Muscle of leg (tissue), 16 donors: ENCODE data around the gene GADD45GIP1. TPM values are rescaled to one million over a fixed set of nuclear protein-coding genes. Genes with fewer than 3 reads are reported as not detected.

Experiments
- DNase-seq: peaks from one replicate; pipeline ENCODE4 v3.0.0; 2013
- H3K27ac ChIP-seq: one replicate; pipeline ENCODE4 v1.5.1; 2013; ENCODE audit warnings: mild to moderate bottlenecking, low read length, control low read depth
- H3K27me3 ChIP-seq: one replicate; pipeline ENCODE4 v1.6.1; 2013; ENCODE audit warnings: low read length; ENCODE audit not compliant: control insufficient read depth, insufficient read depth
- H3K36me3 ChIP-seq: one replicate; pipeline ENCODE4 v1.6.1; 2013; ENCODE audit warnings: low read length; ENCODE audit not compliant: control insufficient read depth, insufficient read depth
- H3K4me1 ChIP-seq: one replicate; pipeline ENCODE4 v1.6.1; 2013; ENCODE audit warnings: low read length; ENCODE audit not compliant: control insufficient read depth, insufficient read depth
- H3K4me3 ChIP-seq: one replicate; pipeline ENCODE4 v1.5.1; 2013; ENCODE audit warnings: low read length, control low read depth
- H3K9me3 ChIP-seq: replicated peaks from 2 replicates; pipeline ENCODE4 v1.6.1; 2013; ENCODE audit warnings: low read depth, low read length; ENCODE audit not compliant: control insufficient read depth
- WGBS: methylation state at CpG from one replicate; pipeline ENCODE4 v1.1.5; 2013; ENCODE audit warnings: missing lambda C conversion rate; ENCODE audit not compliant: insufficient coverage; 5-methylcytosine and 5-hydroxymethylcytosine counted together
- long read RNA-seq, 11 donors: transcript quantifications; one replicate each; lab custom pipeline, GENCODE V29; 2026
- polyA plus RNA-seq, 8 donors: library from polyadenylated mRNA; unstranded; fragments of 120-200 nt; gene quantifications; one replicate each; pipeline versions ENCODE4 v1.2.1 to v1.2.3, GENCODE V29; 2013; ENCODE audit warnings: inconsistent platforms in 1 of 8, low replicate concordance in 1 of 8; ENCODE audit not compliant: insufficient read length in 8 of 8, insufficient read depth in 1 of 8
- total RNA-seq: library from RNA; stranded (reverse); fragments of 120-200 nt; gene quantifications from one replicate; pipeline ENCODE4 v1.2.4, GENCODE V29; 2013

GADD45GIP1 gene
- 24.4 TPM for total RNA-seq
- polyA plus RNA-seq = 10 to 100 TPM; 40.2 to 63.6 (median 49.2) TPM
- long read RNA-seq, donor 1, transcript GADD45GIP1-201 (2 exons, 1,782 nt) = major isoform, 39 of 136 reads
- long read RNA-seq, donor 1, partial matches to known transcripts = 45 of 136 reads
- long read RNA-seq, donor 1, other reads (novel, unspliced or antisense) = 52 of 136 reads
- long read RNA-seq, donor 2, transcript GADD45GIP1-201 (2 exons, 1,782 nt) = major isoform, 10 of 10 reads
- long read RNA-seq, donor 2, partial matches to known transcripts = 0 of 10 reads
- long read RNA-seq, donor 2, other reads (novel, unspliced or antisense) = 0 of 10 reads
- long read RNA-seq, donor 3, transcript GADD45GIP1-201 (2 exons, 1,782 nt) = major isoform, 86 of 314 reads
- long read RNA-seq, donor 3, partial matches to known transcripts = 68 of 314 reads
- long read RNA-seq, donor 3, other reads (novel, unspliced or antisense) = 160 of 314 reads
- long read RNA-seq, donor 4, transcript GADD45GIP1-201 (2 exons, 1,782 nt) = major isoform, 55 of 55 reads
- long read RNA-seq, donor 4, partial matches to known transcripts = 0 of 55 reads
- long read RNA-seq, donor 4, other reads (novel, unspliced or antisense) = 0 of 55 reads
- long read RNA-seq, donor 5, transcript GADD45GIP1-201 (2 exons, 1,782 nt) = major isoform, 164 of 164 reads
- long read RNA-seq, donor 5, partial matches to known transcripts = 0 of 164 reads
- long read RNA-seq, donor 5, other reads (novel, unspliced or antisense) = 0 of 164 reads
- long read RNA-seq, donor 6, transcript GADD45GIP1-201 (2 exons, 1,782 nt) = major isoform, 159 of 276 reads
- long read RNA-seq, donor 6, partial matches to known transcripts = 117 of 276 reads
- long read RNA-seq, donor 6, other reads (novel, unspliced or antisense) = 0 of 276 reads
- long read RNA-seq, donor 7, transcript GADD45GIP1-201 (2 exons, 1,782 nt) = major isoform, 107 of 107 reads
- long read RNA-seq, donor 7, partial matches to known transcripts = 0 of 107 reads
- long read RNA-seq, donor 7, other reads (novel, unspliced or antisense) = 0 of 107 reads
- long read RNA-seq, donor 8, transcript GADD45GIP1-201 (2 exons, 1,782 nt) = major isoform, 43 of 294 reads
- long read RNA-seq, donor 8, partial matches to known transcripts = 206 of 294 reads
- long read RNA-seq, donor 8, other reads (novel, unspliced or antisense) = 45 of 294 reads
- long read RNA-seq, donor 9, transcript GADD45GIP1-201 (2 exons, 1,782 nt) = major isoform, 58 of 58 reads
- long read RNA-seq, donor 9, partial matches to known transcripts = 0 of 58 reads
- long read RNA-seq, donor 9, other reads (novel, unspliced or antisense) = 0 of 58 reads
- long read RNA-seq, donor 10, transcript GADD45GIP1-201 (2 exons, 1,782 nt) = major isoform, 107 of 308 reads
- long read RNA-seq, donor 10, partial matches to known transcripts = 111 of 308 reads
- long read RNA-seq, donor 10, other reads (novel, unspliced or antisense) = 90 of 308 reads
- long read RNA-seq, donor 11, transcript GADD45GIP1-201 (2 exons, 1,782 nt) = major isoform, 59 of 59 reads
- long read RNA-seq, donor 11, partial matches to known transcripts = 0 of 59 reads
- long read RNA-seq, donor 11, other reads (novel, unspliced or antisense) = 0 of 59 reads

DNA sequence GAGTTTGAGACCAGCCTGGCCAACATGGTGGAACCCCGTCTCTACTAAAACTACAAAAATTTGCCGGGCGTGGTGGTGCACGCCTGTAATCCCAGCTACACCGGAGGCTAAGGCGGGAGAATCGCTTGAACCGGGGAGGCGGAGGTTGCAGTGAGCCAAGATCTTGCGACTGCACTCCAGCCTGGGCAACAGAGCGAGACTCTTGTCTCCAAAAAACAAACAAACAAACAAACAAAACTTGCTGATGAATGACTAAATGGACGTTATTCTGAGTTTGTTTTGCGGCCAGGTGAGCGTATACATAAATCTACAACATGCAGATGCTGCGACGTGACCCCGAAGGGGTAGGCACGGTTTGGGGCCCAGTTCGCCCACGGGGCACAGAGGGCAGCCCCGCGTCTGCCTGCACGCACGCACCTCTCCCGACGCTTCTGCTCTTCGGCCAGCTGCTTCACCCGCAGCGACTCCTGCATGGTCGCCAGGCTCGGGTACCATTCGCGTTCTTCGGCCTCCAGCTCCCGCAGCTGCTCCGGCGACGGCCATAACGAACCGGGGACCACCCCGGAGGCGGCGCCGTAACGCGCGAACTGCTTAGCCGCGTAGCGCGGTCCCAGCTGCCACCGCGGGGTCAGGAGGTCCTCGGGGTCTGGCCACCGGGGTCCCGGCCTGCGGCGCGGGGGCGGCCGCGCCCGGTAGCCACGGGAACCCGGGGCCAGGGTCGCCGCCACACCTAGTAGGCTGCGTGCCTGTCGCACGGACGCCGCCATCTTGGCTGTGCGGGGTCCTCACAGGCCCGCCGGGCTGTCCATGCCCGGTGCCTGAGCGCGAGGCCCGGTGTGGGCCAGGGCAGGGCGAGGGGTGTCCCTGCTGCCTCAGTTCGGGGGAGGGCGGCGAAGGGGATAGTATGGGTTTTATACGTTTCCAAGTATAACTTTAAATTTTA, at the start of gene GADD45GIP1:
GADD45GIP1 (minus strand) TSS at position 778 of the 943 bp plus-strand sequence; CDS start at position 767, 11 bp downstream.
- H3K27ac ChIP-seq = peak within 1 kb of the TSS; percentile 93
- H3K36me3 ChIP-seq = peaks cover 31% of the 10 kb centered on the region
- H3K4me3 ChIP-seq = peak within 1 kb of the TSS; percentile 67
- H3K27me3 ChIP-seq = no peaks in the 10 kb centered on the region
- H3K4me1 ChIP-seq = peaks cover 50% of the 10 kb centered on the region
- 3% methylated on average over 67 of the region's 84 CpGs for WGBS
- DNase-seq = peak; percentile 85
- no peaks in the 10 kb centered on the region for H3K9me3 ChIP-seq

DNA sequence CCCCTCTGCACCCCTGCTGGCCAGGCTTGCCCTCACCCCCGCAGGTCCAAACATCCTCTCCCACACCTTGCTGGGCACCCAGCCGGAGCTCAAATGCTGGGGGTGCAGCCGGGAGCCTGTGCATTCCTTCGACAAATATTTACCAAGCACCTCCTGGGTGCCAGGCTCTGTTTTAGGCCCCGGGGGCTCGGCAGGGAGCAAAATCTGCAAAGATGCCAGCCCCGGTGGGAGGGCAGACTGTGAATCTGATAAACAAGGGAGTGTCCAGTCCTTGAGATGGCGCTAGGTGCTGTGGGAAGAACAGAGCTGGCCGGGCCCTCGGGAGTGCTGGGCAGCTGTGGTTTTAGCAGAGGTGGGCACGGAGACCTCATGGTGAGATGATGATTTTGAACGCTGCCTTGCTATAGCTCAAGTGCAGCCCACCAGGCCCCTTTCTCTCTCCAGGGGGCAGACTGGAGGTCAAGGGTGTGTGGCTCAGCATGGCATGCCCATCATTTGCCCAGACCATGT, 48.9 kb upstream of the GADD45GIP1 start:
- no peak for DNase-seq
- Histone ChIP-seq H3K4me1 (peaks cover 95% of the 10 kb centered on the region), H3K36me3 (peaks cover 33% of the 10 kb centered on the region), H3K27ac (peak overlapping the region; percentile 89), H3K27me3 (peaks cover 36% of the 10 kb centered on the region), H3K4me3 (no peak overlapping the region), H3K9me3 (no peaks in the 10 kb centered on the region)
- 58% methylated on average over 9 of the region's 12 CpGs for WGBS

DNA sequence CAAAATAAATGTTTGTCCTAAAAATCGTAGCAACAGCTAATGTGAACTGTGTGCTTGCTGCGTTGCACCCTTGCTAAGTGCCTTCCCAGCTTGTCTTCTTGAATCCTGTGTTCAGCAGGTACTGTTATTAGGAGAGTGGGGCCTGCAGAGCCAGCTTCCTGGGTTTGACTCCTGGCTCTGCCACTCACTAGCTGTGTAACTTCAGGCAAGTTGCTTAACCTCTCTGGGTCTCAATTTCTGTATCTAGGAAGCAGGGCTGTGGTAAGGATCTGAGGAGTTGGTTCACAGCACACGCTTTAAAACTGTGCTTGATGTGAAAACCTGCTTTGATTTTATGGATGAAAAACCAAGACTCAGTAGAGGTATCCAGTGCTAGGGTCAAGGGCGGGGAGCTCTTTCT, 48.2 kb upstream of the GADD45GIP1 start:
- peaks cover 30% of the 10 kb centered on the region for H3K27me3 ChIP-seq
- H3K4me1 ChIP-seq = peaks cover 95% of the 10 kb centered on the region
- no peaks in the 10 kb centered on the region for H3K9me3 ChIP-seq
- no peak overlapping the region for H3K27ac ChIP-seq
- DNase-seq = no peak
- 68% methylated on average over 4 of the region's 4 CpGs for WGBS
- peaks cover 31% of the 10 kb centered on the region for H3K36me3 ChIP-seq
- no peak overlapping the region for H3K4me3 ChIP-seq

DNA sequence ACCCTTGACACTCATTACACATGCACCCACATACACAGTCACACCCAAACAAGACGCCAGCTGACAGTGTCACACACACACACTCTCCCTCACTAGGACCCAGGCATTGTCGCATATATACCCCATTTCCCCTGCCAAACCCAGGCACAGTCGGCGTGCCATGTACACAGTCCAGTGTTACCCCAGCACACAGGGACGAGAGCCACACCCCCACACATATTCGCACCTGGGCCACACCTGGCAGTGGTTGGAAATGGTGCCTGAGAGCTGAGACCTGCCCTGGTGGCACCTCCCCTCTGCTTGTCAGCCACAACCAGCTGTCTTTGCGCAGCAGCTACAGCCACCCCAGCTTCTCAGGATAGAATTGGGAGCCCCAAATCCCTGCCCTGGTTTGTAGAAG, 47.2 kb upstream of the GADD45GIP1 start:
- no peak for DNase-seq
- H3K27ac ChIP-seq = no peak overlapping the region
- H3K27me3 ChIP-seq = peaks cover 20% of the 10 kb centered on the region
- peaks cover 94% of the 10 kb centered on the region for H3K4me1 ChIP-seq
- WGBS = 85% methylated on average over 3 of the region's 7 CpGs
- H3K9me3 ChIP-seq = no peaks in the 10 kb centered on the region
- peaks cover 35% of the 10 kb centered on the region for H3K36me3 ChIP-seq
- no peak overlapping the region for H3K4me3 ChIP-seq

DNA sequence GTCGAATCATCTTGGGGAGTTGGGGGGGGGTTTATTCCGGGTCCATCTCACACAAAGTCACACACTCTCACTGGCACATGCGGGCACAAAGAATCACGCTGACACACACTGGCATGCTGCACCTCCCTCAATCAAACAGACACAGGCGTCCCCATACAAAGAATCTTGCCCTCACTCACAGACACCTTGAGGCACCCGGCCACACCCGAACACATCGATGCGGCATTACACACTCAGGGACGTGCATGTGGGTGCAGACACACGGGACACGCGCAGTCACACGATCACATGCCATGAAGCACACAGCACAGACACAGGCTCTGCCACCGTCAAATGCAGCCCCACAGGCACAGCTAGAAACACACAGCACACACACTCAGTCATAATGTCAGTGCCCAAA, 46.1 kb upstream of the GADD45GIP1 start:
- Histone ChIP-seq H3K9me3 (no peaks in the 10 kb centered on the region), H3K27me3 (peaks cover 11% of the 10 kb centered on the region), H3K4me3 (no peak overlapping the region), H3K27ac (peak overlapping the region; percentile 94), H3K36me3 (peaks cover 30% of the 10 kb centered on the region), H3K4me1 (peaks cover 94% of the 10 kb centered on the region)
- DNase-seq = no peak
- 70% methylated on average over 12 of the region's 15 CpGs for WGBS

DNA sequence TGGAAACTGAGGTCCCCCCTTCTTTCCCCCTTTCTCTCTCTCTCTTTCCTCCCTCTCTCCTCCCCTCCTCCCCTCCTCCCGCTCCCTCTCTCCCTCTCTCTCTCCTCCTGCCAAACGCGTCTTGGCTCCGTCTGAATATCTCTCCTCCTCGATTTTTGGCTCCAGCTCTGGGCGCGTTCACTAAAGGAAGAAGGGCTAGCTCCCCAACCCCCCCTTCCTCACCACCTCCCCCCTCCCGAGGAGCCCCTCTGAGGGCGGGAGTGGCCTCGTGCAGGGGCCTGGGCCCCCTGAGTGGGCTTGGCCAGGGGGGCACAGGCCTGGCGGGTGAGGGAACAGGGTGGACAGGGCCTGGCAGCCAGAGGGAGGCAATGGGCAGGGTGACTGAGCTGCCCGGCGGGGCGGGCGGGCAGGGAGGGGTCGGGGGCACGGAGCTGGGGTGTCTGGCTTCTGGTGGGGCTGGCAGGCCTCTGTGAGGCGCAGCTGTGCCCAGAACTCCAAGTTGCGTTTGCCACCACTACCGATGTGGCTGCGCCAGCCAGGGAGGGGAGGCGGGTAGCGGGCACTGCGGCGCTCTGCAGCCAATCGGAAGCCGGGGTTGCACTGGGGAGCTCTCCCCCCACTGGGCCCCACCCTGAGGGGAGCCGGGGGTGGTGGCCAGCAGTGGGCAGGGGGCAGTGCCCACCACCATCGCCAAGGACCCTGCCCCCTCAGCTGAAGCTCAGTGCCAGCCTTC, 45.3 kb upstream of the GADD45GIP1 start:
- peak overlapping the region; percentile 30 for H3K4me3 ChIP-seq
- peak; percentile 99 for DNase-seq
- H3K36me3 ChIP-seq = peaks cover 30% of the 10 kb centered on the region
- H3K27me3 ChIP-seq = peaks cover 8% of the 10 kb centered on the region
- peaks cover 94% of the 10 kb centered on the region for H3K4me1 ChIP-seq
- peak overlapping the region; percentile 94 for H3K27ac ChIP-seq
- 19% methylated on average over 19 of the region's 29 CpGs for WGBS
- no peaks in the 10 kb centered on the region for H3K9me3 ChIP-seq

DNA sequence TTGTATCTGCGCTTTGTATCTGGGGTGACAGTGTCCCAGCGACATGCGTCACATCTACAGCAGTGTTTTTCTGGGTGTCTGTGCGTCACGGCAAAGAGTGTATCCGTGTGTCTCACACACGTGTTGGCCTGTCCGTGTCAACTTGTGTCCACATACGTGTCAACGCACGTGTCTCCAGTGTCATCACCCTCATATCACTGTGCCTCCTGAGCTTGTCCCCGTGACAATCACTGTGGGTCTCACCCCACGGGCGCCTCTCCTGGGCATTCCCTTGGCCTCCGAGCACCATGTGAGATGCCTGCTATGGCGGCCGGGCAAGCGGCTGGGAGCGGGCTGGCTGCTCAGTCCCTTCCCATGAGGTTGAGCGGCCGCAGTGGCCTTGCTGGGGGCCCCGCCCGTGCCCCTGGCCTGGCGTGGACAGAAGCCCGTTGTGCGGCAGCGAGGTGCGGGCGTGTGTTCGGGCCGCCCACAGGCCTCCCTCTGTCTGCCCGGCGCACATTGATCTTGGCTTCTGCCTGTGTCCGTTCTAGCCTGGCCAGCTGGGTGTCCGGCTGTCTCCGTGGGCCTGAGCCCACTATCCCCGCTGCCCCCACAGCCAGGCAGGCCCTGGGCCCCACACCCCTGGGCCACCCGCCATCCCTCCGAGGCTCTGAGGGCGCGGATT, 44.6 kb upstream of the GADD45GIP1 start:
- peaks cover 10% of the 10 kb centered on the region for H3K27me3 ChIP-seq
- H3K4me1 ChIP-seq = peaks cover 94% of the 10 kb centered on the region
- 26% methylated on average over 41 of the region's 41 CpGs for WGBS
- H3K9me3 ChIP-seq = no peaks in the 10 kb centered on the region
- peaks cover 30% of the 10 kb centered on the region for H3K36me3 ChIP-seq
- peak overlapping the region; percentile 30 for H3K4me3 ChIP-seq
- H3K27ac ChIP-seq = peak overlapping the region; percentile 94
- no peak for DNase-seq

DNA sequence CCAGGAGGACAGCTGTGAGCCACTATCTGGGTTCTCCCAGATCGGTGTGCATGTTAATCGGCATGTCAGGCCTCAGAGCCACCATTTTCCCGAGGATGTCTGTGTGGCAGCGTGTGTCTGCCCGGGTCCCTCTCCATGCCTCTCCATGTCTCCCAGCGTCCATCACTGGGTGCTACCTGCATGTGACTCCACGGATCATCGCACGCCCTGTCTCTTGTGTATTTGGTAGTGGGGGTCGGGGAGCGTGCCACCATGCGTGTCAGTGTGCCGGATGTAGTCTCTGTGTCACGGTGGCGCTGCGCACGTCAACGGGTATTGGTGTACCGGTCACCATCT, 44.1 kb upstream of the GADD45GIP1 start:
- WGBS = 77% methylated on average over 12 of the region's 19 CpGs
- DNase-seq = no peak

More for the DNA sequence above, 44.1 kb upstream of the GADD45GIP1 start:
- Histone ChIP-seq H3K9me3 (no peaks in the 10 kb centered on the region), H3K36me3 (peaks cover 30% of the 10 kb centered on the region), H3K27me3 (peaks cover 10% of the 10 kb centered on the region), H3K4me3 (no peak overlapping the region), H3K27ac (peak overlapping the region; percentile 94), H3K4me1 (peaks cover 89% of the 10 kb centered on the region)
